IMR-90 (cell line): ENCODE results near the gene EPHB1. TPM values are rescaled to one million over a fixed set of nuclear protein-coding genes. Genes with fewer than 3 reads are reported as not detected.

Experiments
- ATAC-seq: fragments of 200-7000 bp; cut with Tn5 transposase; 2 replicates; pipeline ENCODE4 v1.9.1; 2020; ENCODE audit warnings: low read depth, mild to moderate bottlenecking, moderate library complexity
- BruUV-seq: library from RNA; stranded (reverse); fragments of 400-500 nt; replicated peaks from 2 replicates; lab custom pipeline; 2021; lab: Mats Ljungman, UMichigan
- CTCF ChIA-PET: fragments of 300-600 bp; formaldehyde crosslinking; extraction: SDS; loops from one replicate; lab custom pipeline; 2021; ENCODE audit warnings: antibody characterized with exemption; lab: Yijun Ruan, JAX
- POLR2A ChIA-PET: fragments of 300-600 bp; sonication (Branson Sonifier 250); formaldehyde crosslinking; loops from one replicate; lab custom pipeline; 2022; ENCODE audit warnings: antibody characterized with exemption; ENCODE audit not compliant: unreplicated experiment; lab: Charles Lee
- DNase-seq: peaks from one replicate; pipeline ENCODE4 v3.0.0; 2013
- H2AFZ ChIP-seq: replicated peaks from 2 replicates; pipeline ENCODE3; 2013; ENCODE audit warnings: low read length, mild to moderate bottlenecking; ENCODE audit not compliant: poor library complexity
- H2AK5ac ChIP-seq: 2 replicates; pipeline ENCODE4 v1.6.1; 2013; ENCODE audit warnings: low read depth, low read length, inconsistent platforms
- H2AK9ac ChIP-seq: replicated peaks from 2 replicates; pipeline ENCODE3; 2013; ENCODE audit warnings: mild to moderate bottlenecking, low read depth, low read length, moderate library complexity; ENCODE audit not compliant: poor library complexity
- H2BK120ac ChIP-seq: 2 replicates; pipeline ENCODE4 v1.6.1; 2013; ENCODE audit warnings: low read depth, low read length, inconsistent platforms
- H2BK15ac ChIP-seq: 3 replicates; pipeline ENCODE4 v1.6.1; 2013; ENCODE audit warnings: low read depth, low read length, inconsistent platforms
- H2BK20ac ChIP-seq: 2 replicates; pipeline ENCODE4 v1.6.1; 2013; ENCODE audit warnings: low read depth, mild to moderate bottlenecking, inconsistent platforms, low read length, moderate library complexity
- H2BK5ac ChIP-seq: 2 replicates; pipeline ENCODE4 v1.6.1; 2013; ENCODE audit warnings: mild to moderate bottlenecking, low read depth, low read length, inconsistent platforms; ENCODE audit not compliant: poor library complexity, severe bottlenecking
- H3K14ac ChIP-seq: replicated peaks from 2 replicates; pipeline ENCODE4 v1.6.1; 2013; ENCODE audit warnings: low read depth, low read length, inconsistent platforms
- H3K18ac ChIP-seq: 2 replicates; pipeline ENCODE4 v1.6.1; 2013; ENCODE audit warnings: low read depth, low read length, control low read depth
- H3K23ac ChIP-seq: 2 replicates; pipeline ENCODE4 v1.6.1; 2013; ENCODE audit warnings: low read depth, low read length, inconsistent platforms
- H3K27ac ChIP-seq: 2 replicates; pipeline ENCODE4 v1.5.1; 2013; ENCODE audit warnings: mild to moderate bottlenecking, control low read depth, low read length; ENCODE audit not compliant: insufficient read depth
- H3K27me3 ChIP-seq: 2 replicates; pipeline ENCODE4 v1.6.1; 2013; ENCODE audit warnings: low read length; ENCODE audit not compliant: control insufficient read depth, insufficient read depth
- H3K36me3 ChIP-seq: 2 replicates; pipeline ENCODE4 v1.6.1; 2013; ENCODE audit warnings: low read length, mixed read lengths; ENCODE audit not compliant: control insufficient read depth, insufficient read depth
- H3K4ac ChIP-seq: 2 replicates; pipeline ENCODE4 v1.6.1; 2013; ENCODE audit warnings: low read depth, low read length, inconsistent platforms
- H3K4me1 ChIP-seq: 2 replicates; pipeline ENCODE4 v1.6.1; 2013; ENCODE audit warnings: low read length, mixed read lengths; ENCODE audit not compliant: control insufficient read depth, insufficient read depth
- H3K4me2 ChIP-seq: 2 replicates; pipeline ENCODE4 v1.6.1; 2013; ENCODE audit warnings: low read depth, mild to moderate bottlenecking, control low read depth, low read length, moderate library complexity
- H3K4me3 ChIP-seq: 2 replicates; pipeline ENCODE4 v1.5.1; 2013; ENCODE audit warnings: low read depth, mild to moderate bottlenecking, control low read depth, low read length, moderate library complexity; ENCODE audit not compliant: insufficient read depth
- H3K56ac ChIP-seq: 2 replicates; pipeline ENCODE4 v1.6.1; 2013; ENCODE audit warnings: low read length, inconsistent platforms; ENCODE audit not compliant: insufficient read depth; ENCODE audit errors: extremely low read depth
- H3K79me1 ChIP-seq, 2 experiments: 2 replicates each; pipeline ENCODE4 v1.6.1; 2013; ENCODE audit warnings: low read length in 2 of 2, inconsistent platforms in 1 of 2, low read depth in 1 of 2
- H3K9ac ChIP-seq: 2 replicates; pipeline ENCODE4 v1.6.1; 2013; ENCODE audit warnings: low read depth, low read length, control low read depth
- H3K9me1 ChIP-seq: 2 replicates; pipeline ENCODE4 v1.6.1; 2013; ENCODE audit warnings: low read length, inconsistent platforms; ENCODE audit not compliant: insufficient read depth
- H3K9me3 ChIP-seq: 2 replicates; pipeline ENCODE4 v1.6.1; 2013; ENCODE audit warnings: low read length; ENCODE audit not compliant: control insufficient read depth, insufficient read depth
- H4K20me1 ChIP-seq: 2 replicates; pipeline ENCODE4 v1.6.1; 2013; ENCODE audit warnings: low read length, inconsistent platforms; ENCODE audit not compliant: insufficient read depth
- H4K5ac ChIP-seq: 2 replicates; pipeline ENCODE4 v1.6.1; 2013; ENCODE audit warnings: mild to moderate bottlenecking, low read depth, low read length, control low read depth
- H4K8ac ChIP-seq, 2 experiments: 2 replicates each; pipeline ENCODE4 v1.6.1; 2013; ENCODE audit warnings: low read depth in 2 of 2, low read length in 2 of 2, control low read depth in 1 of 2, inconsistent platforms in 1 of 2
- H4K91ac ChIP-seq: 2 replicates; pipeline ENCODE4 v1.6.1; 2013; ENCODE audit warnings: low read depth, low read length, inconsistent platforms; ENCODE audit not compliant: insufficient read depth
- BHLHE40 ChIP-seq: fragments of 150-350 bp; IDR thresholded peaks from 2 replicates; pipeline ENCODE4 v1.6.1; 2016; ENCODE audit warnings: mild to moderate bottlenecking, low read depth, low read length
- CEBPB ChIP-seq: IDR thresholded peaks from 2 replicates; pipeline ENCODE4 v1.6.1; 2012; ENCODE audit warnings: low read depth, low read length, improper control_type of control experiment
- CHD1 ChIP-seq: IDR thresholded peaks from 2 replicates; pipeline ENCODE4 v1.6.1; 2012; ENCODE audit warnings: low read depth, low read length, improper control_type of control experiment
- CTCF ChIP-seq: conservative IDR thresholded peaks from 2 replicates; pipeline ENCODE4 v1.5.1; 2012; ENCODE audit warnings: mild to moderate bottlenecking, low read depth, low read length, improper control_type of control experiment
- ELK1 ChIP-seq: fragments of 150-350 bp; IDR thresholded peaks from 2 replicates; pipeline ENCODE4 v1.6.1; 2016; ENCODE audit warnings: low read depth, mild to moderate bottlenecking, low read length, moderate library complexity, borderline replicate concordance
- FOS ChIP-seq: fragments of 150-350 bp; IDR thresholded peaks from 2 replicates; pipeline ENCODE4 v1.6.1; 2016; ENCODE audit warnings: low read depth, low read length
- MAFK ChIP-seq: IDR thresholded peaks from 2 replicates; pipeline ENCODE4 v1.6.1; 2012; ENCODE audit warnings: low read depth, low read length, improper control_type of control experiment
- MAZ ChIP-seq: IDR thresholded peaks from 2 replicates; pipeline ENCODE4 v1.6.1; 2012; ENCODE audit warnings: low read depth, mild to moderate bottlenecking, low read length, improper control_type of control experiment, moderate library complexity, borderline replicate concordance
- MXI1 ChIP-seq: IDR thresholded peaks from 2 replicates; pipeline ENCODE4 v1.6.1; 2012; ENCODE audit warnings: low read depth, mild to moderate bottlenecking, low read length, moderate library complexity, borderline replicate concordance
- NFE2L2 ChIP-seq: fragments of 150-350 bp; IDR thresholded peaks from 2 replicates; pipeline ENCODE4 v1.6.1; 2016; ENCODE audit warnings: low read depth, mild to moderate bottlenecking, low read length
- POLR2A ChIP-seq: IDR thresholded peaks from 2 replicates; pipeline ENCODE4 v1.6.1; 2012; ENCODE audit warnings: mild to moderate bottlenecking, low read depth, low read length
- RAD21 ChIP-seq: IDR thresholded peaks from 2 replicates; pipeline ENCODE4 v1.6.1; 2012; ENCODE audit warnings: low read length, improper control_type of control experiment
- RCOR1 ChIP-seq: IDR thresholded peaks from 2 replicates; pipeline ENCODE4 v1.6.1; 2012; ENCODE audit warnings: mild to moderate bottlenecking, low read length, improper control_type of control experiment; ENCODE audit not compliant: insufficient replicate concordance
- RFX5 ChIP-seq: IDR thresholded peaks from 2 replicates; pipeline ENCODE4 v1.8.0; 2012; ENCODE audit warnings: low read depth, mild to moderate bottlenecking, low read length, moderate library complexity
- SMC3 ChIP-seq: fragments of 150-350 bp; IDR thresholded peaks from 2 replicates; pipeline ENCODE4 v1.6.1; 2016; ENCODE audit warnings: low read depth, mild to moderate bottlenecking, antibody characterized with exemption, low read length, moderate library complexity
- WGBS, 2 experiments: methylation state at CpG; one replicate each; pipeline versions ENCODE4 v1.1.5 to v1.1.7; 2013; ENCODE audit warnings: missing lambda C conversion rate in 2 of 2; ENCODE audit not compliant: insufficient read length in 1 of 2; ENCODE audit errors: extremely low coverage in 2 of 2; 5-methylcytosine and 5-hydroxymethylcytosine counted together
- dilution Hi-C: fragments of 300-500 bp; cut with HindIII; formaldehyde crosslinking; loops from one replicate; pipeline ENCODE4 v1.14.3; 2018; ENCODE audit warnings: low sequenced_read_pairs; ENCODE audit not compliant: unreplicated experiment
- in situ Hi-C: fragments of 300-500 bp; cut with MboI; formaldehyde crosslinking; loops from 3 replicates; pipeline ENCODE4 v1.14.3; 2019; ENCODE audit warnings: low sequenced_read_pairs, inconsistent platforms, mixed read lengths
- intact Hi-C: fragments of 100-400 bp; cut with micrococcal nuclease; formaldehyde crosslinking; loops from 2 replicates; pipeline ENCODE4 v1.10.0; 2022
- polyA plus RNA-seq, 3 experiments: library from polyadenylated mRNA; depleted of rRNA; stranded (reverse); fragments of >200 nt; gene quantifications; 2 replicates each; pipeline ENCODE4 v1.2.3, GENCODE V29; 2012; ENCODE audit warnings: low replicate concordance in 1 of 3
- total RNA-seq: library from RNA; depleted of rRNA; stranded (reverse); fragments of >200 nt; gene quantifications from 2 replicates; pipeline ENCODE4 v1.2.3, GENCODE V29; 2012
- TF ChIP-seq, protein P1 (sequence below): fragments of 150-350 bp; IDR thresholded peaks from 2 replicates; pipeline ENCODE4 v1.6.1; 2017; ENCODE audit warnings: mild to moderate bottlenecking, antibody characterized with exemption, low read length, low read depth

EPHB1 gene
- total and polyA plus RNA-seq, 2 of the 4 experiments (the other 2 are of a cell fraction), result 0.17 to 0.36 TPM

DNA sequence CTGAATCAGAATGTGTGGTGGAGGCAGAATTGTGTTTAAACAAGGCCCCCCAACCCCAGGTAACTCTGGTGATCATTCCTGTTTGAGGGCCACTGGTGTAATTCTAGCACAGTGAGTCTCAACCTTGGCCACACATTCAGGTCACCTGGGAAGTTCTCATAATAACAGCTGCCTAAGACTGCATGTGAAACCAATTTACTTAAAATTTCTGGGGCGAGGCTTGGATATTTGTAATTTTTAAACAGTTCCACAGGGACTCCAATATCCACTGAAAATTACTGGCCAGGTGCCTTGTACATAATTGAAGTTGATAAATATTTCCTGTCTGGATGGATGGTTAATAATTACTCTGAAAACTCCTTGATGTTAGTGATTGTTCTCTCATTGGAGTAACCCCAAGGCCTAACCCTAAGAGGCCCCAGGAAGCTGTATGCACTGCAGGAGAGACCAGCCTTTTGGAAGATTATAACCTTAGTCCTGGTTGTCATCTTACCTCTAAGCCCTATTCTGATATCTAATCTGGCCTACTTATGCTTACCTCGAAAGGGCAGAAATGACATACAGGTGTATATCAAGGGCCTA is 25.7 kb upstream of the EPHB1 start:
- no TSS peak for BruUV-seq
- dilution Hi-C loops, result no loop called here
- H2BK20ac ChIP-seq, result no peak overlapping the region
- no peak overlapping the region for H2BK15ac ChIP-seq
- H3K27me3 ChIP-seq, result peaks cover 5% of the 10 kb centered on the region
- no peak overlapping the region for H4K8ac ChIP-seq
- H3K4me2 ChIP-seq, result no peak overlapping the region
- POLR2A ChIA-PET, result no interaction called here
- no peak overlapping the region for H2AK5ac ChIP-seq
- H2BK120ac ChIP-seq, result no peak overlapping the region
- H3K23ac ChIP-seq, result no peak overlapping the region
- in situ Hi-C loops, result no loop called here
- no peak overlapping the region for H3K4ac ChIP-seq
- H3K9me1 ChIP-seq, result no peaks in the 10 kb centered on the region
- H4K91ac ChIP-seq, result no peak overlapping the region
- no peaks in the 10 kb centered on the region for H3K4me1 ChIP-seq
- H3K27ac ChIP-seq, result no peak overlapping the region
- no peak overlapping the region for H3K18ac ChIP-seq
- H3K56ac ChIP-seq, result no peak overlapping the region
- H3K36me3 ChIP-seq, result no peaks in the 10 kb centered on the region
- DNase-seq (no peak), ATAC-seq (no peak)
- TF ChIP-seq ELK1, result no peak
- no peak for TF ChIP-seq CHD1
- TF ChIP-seq RAD21, result no peak
- TF ChIP-seq CTCF, result no peak
- TF ChIP-seq, protein P1, sequence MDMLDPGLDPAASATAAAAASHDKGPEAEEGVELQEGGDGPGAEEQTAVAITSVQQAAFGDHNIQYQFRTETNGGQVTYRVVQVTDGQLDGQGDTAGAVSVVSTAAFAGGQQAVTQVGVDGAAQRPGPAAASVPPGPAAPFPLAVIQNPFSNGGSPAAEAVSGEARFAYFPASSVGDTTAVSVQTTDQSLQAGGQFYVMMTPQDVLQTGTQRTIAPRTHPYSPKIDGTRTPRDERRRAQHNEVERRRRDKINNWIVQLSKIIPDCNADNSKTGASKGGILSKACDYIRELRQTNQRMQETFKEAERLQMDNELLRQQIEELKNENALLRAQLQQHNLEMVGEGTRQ, result no peak
- TF ChIP-seq MAFK, result no peak
- TF ChIP-seq SMC3, result no peak
- no peak for TF ChIP-seq NFE2L2
- no peak for TF ChIP-seq BHLHE40
- TF ChIP-seq POLR2A, result no peak
- no peak for TF ChIP-seq MAZ
- TF ChIP-seq FOS, result no peak
- no peak for TF ChIP-seq CEBPB
- TF ChIP-seq MXI1, result no peak
- TF ChIP-seq RFX5, result no peak
- no peak for TF ChIP-seq RCOR1
- no CpG with 5 or more reads among the region's 2 CpGs for WGBS, 2 experiments
- CTCF ChIA-PET, result no interaction called here
- H2BK5ac ChIP-seq, result no peak overlapping the region
- H4K20me1 ChIP-seq, result no peaks in the 10 kb centered on the region
- no peak overlapping the region for H3K4me3 ChIP-seq
- no peak overlapping the region for H2AFZ ChIP-seq
- no peak overlapping the region for H3K14ac ChIP-seq
- intact Hi-C loops, result no loop called here
- no peaks in the 10 kb centered on the region for H3K79me1 ChIP-seq
- no peak overlapping the region for H4K5ac ChIP-seq
- no peak overlapping the region for H2AK9ac ChIP-seq
- H3K9ac ChIP-seq, result no peak overlapping the region
- H3K9me3 ChIP-seq, result no peaks in the 10 kb centered on the region
